H9 (cell line): ENCODE measurements around the gene DPH7. TPM values are rescaled to one million over a fixed set of nuclear protein-coding genes. Genes with fewer than 3 reads are reported as not detected.

ENCODE experiments used
- DNase-seq: peaks from one replicate; pipeline ENCODE4 v3.0.0-alpha.2; 2017
- H2AFZ ChIP-seq: one replicate; pipeline ENCODE4 v1.6.1; 2013; ENCODE audit warnings: mild to moderate bottlenecking, low read length, control low read depth, moderate library complexity
- H2AK5ac ChIP-seq: 2 replicates; pipeline ENCODE4 v1.6.1; 2013; ENCODE audit warnings: low read length, control low read depth, mixed read lengths; ENCODE audit not compliant: insufficient read length
- H2BK120ac ChIP-seq: one replicate; pipeline ENCODE4 v1.6.1; 2013; ENCODE audit warnings: low read depth, mild to moderate bottlenecking, low read length, control low read depth, inconsistent platforms; ENCODE audit not compliant: poor library complexity, severe bottlenecking
- H2BK12ac ChIP-seq: 2 replicates; pipeline ENCODE4 v1.6.1; 2013; ENCODE audit warnings: low read length, control low read depth, mixed read lengths, low read depth; ENCODE audit not compliant: insufficient read length
- H2BK15ac ChIP-seq: 2 replicates; pipeline ENCODE4 v1.6.1; 2013; ENCODE audit warnings: low read depth, low read length, control low read depth
- H2BK20ac ChIP-seq: one replicate; pipeline ENCODE4 v1.6.1; 2013; ENCODE audit warnings: low read depth, mild to moderate bottlenecking, low read length, control low read depth, inconsistent platforms; ENCODE audit not compliant: poor library complexity, severe bottlenecking
- H2BK5ac ChIP-seq: 2 replicates; pipeline ENCODE4 v1.6.1; 2013; ENCODE audit warnings: low read length, control low read depth, mixed read lengths; ENCODE audit not compliant: insufficient read length
- H3K14ac ChIP-seq: 2 replicates; pipeline ENCODE4 v1.6.1; 2013; ENCODE audit warnings: low read length, control low read depth; ENCODE audit not compliant: insufficient read depth
- H3K18ac ChIP-seq: 2 replicates; pipeline ENCODE4 v1.6.1; 2013; ENCODE audit warnings: low read depth, mild to moderate bottlenecking, mixed read lengths, low read length, control low read depth; ENCODE audit not compliant: insufficient read length
- H3K23ac ChIP-seq: 2 replicates; pipeline ENCODE4 v1.6.1; 2013; ENCODE audit warnings: low read length, control low read depth, mixed read lengths, low read depth; ENCODE audit not compliant: insufficient read length
- H3K23me2 ChIP-seq: 2 replicates; pipeline ENCODE4 v1.6.1; 2013; ENCODE audit warnings: low read depth, mild to moderate bottlenecking, mixed read lengths, low read length, control low read depth; ENCODE audit not compliant: insufficient read length, poor library complexity, severe bottlenecking
- H3K27ac ChIP-seq: 2 replicates; pipeline ENCODE4 v1.5.1; 2013; ENCODE audit warnings: low read length, control low read depth, mixed read lengths, low read depth; ENCODE audit not compliant: insufficient read length
- H3K27me3 ChIP-seq: 2 replicates; pipeline ENCODE4 v1.6.1; 2013; ENCODE audit warnings: low read length, control low read depth, inconsistent platforms; ENCODE audit not compliant: insufficient read depth
- H3K4ac ChIP-seq: 2 replicates; pipeline ENCODE4 v1.6.1; 2013; ENCODE audit warnings: low read depth, mild to moderate bottlenecking, control low read depth, inconsistent platforms, low read length, moderate library complexity
- H3K4me1 ChIP-seq: 2 replicates; pipeline ENCODE4 v1.6.1; 2013; ENCODE audit warnings: low read length, control low read depth, inconsistent platforms; ENCODE audit not compliant: insufficient read depth
- H3K4me2 ChIP-seq: 2 replicates; pipeline ENCODE4 v1.6.1; 2013; ENCODE audit warnings: low read length, control low read depth, mixed read lengths; ENCODE audit not compliant: insufficient read length, insufficient read depth
- H3K56ac ChIP-seq: 2 replicates; pipeline ENCODE4 v1.6.1; 2013; ENCODE audit warnings: low read depth, mild to moderate bottlenecking, mixed read lengths, low read length, control low read depth; ENCODE audit not compliant: insufficient read length
- H3K79me1 ChIP-seq: 2 replicates; pipeline ENCODE4 v1.6.1; 2013; ENCODE audit warnings: low read depth, mild to moderate bottlenecking, moderate library complexity, low read length, control low read depth, inconsistent platforms; ENCODE audit not compliant: insufficient read depth, poor library complexity, severe bottlenecking
- H3K79me2 ChIP-seq: 2 replicates; pipeline ENCODE4 v1.6.1; 2013; ENCODE audit warnings: low read length, control low read depth, inconsistent platforms; ENCODE audit not compliant: insufficient read depth
- H3K9ac ChIP-seq: 2 replicates; pipeline ENCODE4 v1.6.1; 2013; ENCODE audit warnings: low read length, control low read depth, mixed read lengths; ENCODE audit not compliant: insufficient read length; ENCODE audit errors: extremely low read depth
- H3K9me3 ChIP-seq: one replicate; pipeline ENCODE4 v1.6.1; 2013; ENCODE audit warnings: low read depth, low read length, inconsistent platforms; ENCODE audit not compliant: control insufficient read depth
- H3T11ph ChIP-seq: one replicate; pipeline ENCODE4 v1.6.1; 2013; ENCODE audit warnings: mild to moderate bottlenecking, low read length, control low read depth, inconsistent platforms
- H4K20me1 ChIP-seq: one replicate; pipeline ENCODE4 v1.6.1; 2013; ENCODE audit not compliant: control insufficient read depth, insufficient read length, insufficient read depth
- H4K5ac ChIP-seq: 2 replicates; pipeline ENCODE4 v1.6.1; 2013; ENCODE audit warnings: low read depth, mild to moderate bottlenecking, mixed read lengths, low read length, control low read depth; ENCODE audit not compliant: insufficient read length
- H4K8ac ChIP-seq: replicated peaks from 2 replicates; pipeline ENCODE4 v1.6.1; 2013; ENCODE audit warnings: low read length, control low read depth, mixed read lengths, low read depth; ENCODE audit not compliant: insufficient read length
- H4K91ac ChIP-seq: 2 replicates; pipeline ENCODE4 v1.6.1; 2013; ENCODE audit warnings: low read depth, mild to moderate bottlenecking, moderate library complexity, mixed read lengths, low read length, control low read depth; ENCODE audit not compliant: insufficient read length
- H3K27ac Mint-ChIP-seq, 3 experiments: 2 replicates in 2 of 3; 3 replicates in 1 of 3; pipeline ENCODE4 v1.8.0; 2020 to 2021; ENCODE audit warnings: mixed read lengths in 3 of 3, mild to moderate bottlenecking in 1 of 3, moderate library complexity in 1 of 3
- H3K27me3 Mint-ChIP-seq: 2 replicates; pipeline ENCODE4 v1.8.0; 2021; ENCODE audit warnings: low read depth, mild to moderate bottlenecking, moderate library complexity, mixed read lengths
- H3K36me3 Mint-ChIP-seq, 3 experiments: 2 replicates in 2 of 3; 3 replicates in 1 of 3; pipeline ENCODE4 v1.8.0; 2020 to 2021; ENCODE audit warnings: low read depth in 3 of 3, mixed read lengths in 3 of 3; ENCODE audit not compliant: insufficient read depth in 1 of 3
- H3K4me1 Mint-ChIP-seq, 2 experiments: 2 replicates each; pipeline ENCODE4 v1.8.0; 2020; ENCODE audit warnings: mixed read lengths in 2 of 2
- H3K4me3 Mint-ChIP-seq, 2 experiments: 2 replicates in 1 of 2; 3 replicates in 1 of 2; pipeline ENCODE4 v1.8.0; 2020 to 2021; ENCODE audit warnings: mild to moderate bottlenecking in 2 of 2, mixed read lengths in 2 of 2, moderate library complexity in 1 of 2
- H3K9me3 Mint-ChIP-seq, 2 experiments: 2 replicates in 1 of 2; 3 replicates in 1 of 2; pipeline ENCODE4 v1.8.0; 2020; ENCODE audit warnings: mild to moderate bottlenecking in 2 of 2, mixed read lengths in 2 of 2, moderate library complexity in 1 of 2
- CTCF ChIP-seq: fragments of 200-600 bp; sonication (generic); conservative IDR thresholded peaks from 3 replicates; pipeline ENCODE4 v1.8.0; 2021; ENCODE audit warnings: antibody characterized with exemption, mild to moderate bottlenecking
- WGBS: extraction: QIAGEN DNeasy Blood & Tissue Kit; methylation state at CpG from one replicate; pipeline ENCODE4 v1.1.7; 2013; ENCODE audit warnings: missing lambda C conversion rate, low lambda C conversion rate, mixed read lengths; ENCODE audit not compliant: insufficient read length; ENCODE audit errors: extremely low coverage; 5-methylcytosine and 5-hydroxymethylcytosine counted together
- total RNA-seq: library from RNA; stranded (reverse); gene quantifications from 2 replicates; pipeline ENCODE4 v1.2.1, GENCODE V29; 2021

DPH7 gene
- total RNA-seq, 1 experiment from 2014 or later = 51.3 TPM

GRCh38 chr9:137524161-137524980 lies 54.4 kb downstream of the DPH7 start:
- Histone ChIP-seq H3K23ac (no peak overlapping the region), H3K4ac (no peak overlapping the region), H2BK20ac (no peak overlapping the region), H4K5ac (no peak overlapping the region), H3K18ac (no peak overlapping the region), H3T11ph (no peak overlapping the region), H4K91ac (no peak overlapping the region), H4K20me1 (no peaks in the 10 kb centered on the region), H2AFZ (no peak overlapping the region), H4K8ac (no peak overlapping the region), H3K79me2 (no peaks in the 10 kb centered on the region), H3K9me3 (no peaks in the 10 kb centered on the region), H3K27me3 (no peaks in the 10 kb centered on the region), H3K9ac (no peak overlapping the region), H2BK120ac (no peak overlapping the region), H3K14ac (no peak overlapping the region), H3K27ac (no peak overlapping the region), H3K4me2 (no peak overlapping the region), H3K4me1 (no peaks in the 10 kb centered on the region), H3K23me2 (no peaks in the 10 kb centered on the region), H2BK15ac (no peak overlapping the region), H2BK12ac (no peak overlapping the region), H2BK5ac (no peak overlapping the region), H2AK5ac (no peak overlapping the region), H3K56ac (no peak overlapping the region), H3K79me1 (no peaks in the 10 kb centered on the region)
- Mint-ChIP-seq H3K36me3 (no peaks in the 10 kb centered on the region), H3K4me3 (no peak overlapping the region), H3K4me1 (peaks cover 0 to 2% of the 10 kb centered on the region in 2 experiments; a peak in 2 of 4 replicates), H3K27ac (no peak overlapping the region), H3K9me3 (peaks cover 0 to 9% of the 10 kb centered on the region in 2 experiments; a peak in 3 of 5 replicates), H3K27me3 (no peaks in the 10 kb centered on the region; the same call in 1 of the 2 replicates)
- no peak for DNase-seq
- WGBS = no CpG with 5 or more reads among the region's 33 CpGs
- TF ChIP-seq CTCF = no peak
